D721Med (cell line): Measurements from ENCODE around the gene SULT1C3.

Source experiments
- DNase-seq: peaks from one replicate; pipeline ENCODE4 v3.0.0; 2011; ENCODE audit warnings: low spot score; ENCODE audit not compliant: insufficient read length
- FAIRE-seq: peaks from 2 replicates; lab custom pipeline; 2011; peaks lifted over from hg19 to GRCh38; lab: Jason Lieb, UNC
- TF ChIP-seq, protein P1 (sequence below): IDR thresholded peaks from 2 replicates; pipeline ENCODE4 v1.5.1; 2012; ENCODE audit warnings: mild to moderate bottlenecking, control low read depth; ENCODE audit not compliant: insufficient read depth; ENCODE audit errors: missing control alignments

The SULT1C3 gene

DNA sequence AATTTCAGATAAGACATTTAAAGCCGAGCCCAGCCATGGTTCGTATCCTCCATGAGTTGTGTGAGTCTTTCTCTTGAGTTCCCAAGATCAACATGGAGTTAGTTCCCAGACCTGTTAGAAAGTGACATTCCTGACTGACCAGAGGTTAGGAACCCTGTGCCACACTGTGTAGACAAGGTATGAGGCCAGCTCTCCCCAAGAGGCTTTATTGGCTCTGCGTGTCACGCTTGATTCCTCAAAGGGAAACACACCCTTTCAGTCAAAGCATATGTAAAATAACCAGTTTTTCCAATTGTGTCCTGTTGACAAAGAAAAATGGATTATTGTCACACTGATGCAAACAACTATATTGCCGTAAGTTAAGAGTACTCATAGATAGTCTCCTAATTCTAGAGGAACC, 1.2 kb downstream of the SULT1C3 start:
- DNase-seq, result no peak
- TF ChIP-seq, protein P1, sequence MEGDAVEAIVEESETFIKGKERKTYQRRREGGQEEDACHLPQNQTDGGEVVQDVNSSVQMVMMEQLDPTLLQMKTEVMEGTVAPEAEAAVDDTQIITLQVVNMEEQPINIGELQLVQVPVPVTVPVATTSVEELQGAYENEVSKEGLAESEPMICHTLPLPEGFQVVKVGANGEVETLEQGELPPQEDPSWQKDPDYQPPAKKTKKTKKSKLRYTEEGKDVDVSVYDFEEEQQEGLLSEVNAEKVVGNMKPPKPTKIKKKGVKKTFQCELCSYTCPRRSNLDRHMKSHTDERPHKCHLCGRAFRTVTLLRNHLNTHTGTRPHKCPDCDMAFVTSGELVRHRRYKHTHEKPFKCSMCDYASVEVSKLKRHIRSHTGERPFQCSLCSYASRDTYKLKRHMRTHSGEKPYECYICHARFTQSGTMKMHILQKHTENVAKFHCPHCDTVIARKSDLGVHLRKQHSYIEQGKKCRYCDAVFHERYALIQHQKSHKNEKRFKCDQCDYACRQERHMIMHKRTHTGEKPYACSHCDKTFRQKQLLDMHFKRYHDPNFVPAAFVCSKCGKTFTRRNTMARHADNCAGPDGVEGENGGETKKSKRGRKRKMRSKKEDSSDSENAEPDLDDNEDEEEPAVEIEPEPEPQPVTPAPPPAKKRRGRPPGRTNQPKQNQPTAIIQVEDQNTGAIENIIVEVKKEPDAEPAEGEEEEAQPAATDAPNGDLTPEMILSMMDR, result no peak
- FAIRE-seq, result no peak

- no peak for FAIRE-seq
- DNase-seq, result no peak
- TF ChIP-seq, protein P1, result no peak
Measured at GRCh38 chr2:108243566-108243965, 3.8 kb downstream of the SULT1C3 start.

DNA sequence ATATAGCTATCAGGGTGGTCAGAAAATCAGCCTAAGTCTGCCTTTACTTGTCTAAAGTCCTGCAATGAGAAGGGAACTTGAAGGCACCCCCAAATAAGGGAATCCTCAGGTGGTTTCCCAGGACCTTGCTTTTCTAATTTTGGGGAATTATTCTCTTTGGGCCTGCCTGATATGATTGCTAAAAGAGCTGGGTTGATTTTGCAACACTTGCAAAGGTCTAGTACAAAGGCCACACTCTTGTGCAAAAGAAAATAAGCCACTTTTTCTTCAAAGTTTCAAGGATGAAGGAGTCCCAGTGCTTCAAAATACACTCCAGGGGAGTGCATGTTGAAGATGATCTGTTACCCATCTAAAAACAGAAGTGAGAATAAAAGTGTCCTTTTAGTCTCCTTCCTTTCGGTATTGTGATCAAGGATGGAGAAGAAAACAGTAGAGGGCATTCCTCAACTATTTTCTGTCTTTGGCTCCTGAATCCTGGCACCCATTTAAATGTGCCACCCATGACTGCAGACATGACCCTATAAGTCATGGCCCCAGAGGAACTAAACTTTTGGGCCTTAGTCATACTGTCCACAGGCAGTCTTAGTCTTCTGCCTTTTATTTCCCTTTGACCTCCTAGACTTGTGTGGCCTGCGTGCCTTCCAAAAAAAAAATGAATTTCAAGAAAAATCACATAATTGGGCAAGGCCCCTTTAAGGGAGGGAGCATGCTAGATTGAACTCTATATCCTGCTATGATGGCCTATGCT, 5.1 kb downstream of the SULT1C3 start:
- TF ChIP-seq, protein P1, result no peak
- FAIRE-seq (no peak), DNase-seq (no peak)

- TF ChIP-seq, protein P1, result no peak
- no peak for DNase-seq
- FAIRE-seq, result no peak
Measured at GRCh38 chr2:108253106-108253505, 13.3 kb downstream of the SULT1C3 start.

- DNase-seq, result no peak
- TF ChIP-seq, protein P1, result no peak
- FAIRE-seq, result no peak
Measured at GRCh38 chr2:108257757-108258331, 18.1 kb downstream of the SULT1C3 start.

GRCh38 chr2:108260773-108261172, 21.0 kb downstream of the SULT1C3 start:
- DNase-seq (no peak), FAIRE-seq (no peak)
- TF ChIP-seq, protein P1, result no peak

DNA sequence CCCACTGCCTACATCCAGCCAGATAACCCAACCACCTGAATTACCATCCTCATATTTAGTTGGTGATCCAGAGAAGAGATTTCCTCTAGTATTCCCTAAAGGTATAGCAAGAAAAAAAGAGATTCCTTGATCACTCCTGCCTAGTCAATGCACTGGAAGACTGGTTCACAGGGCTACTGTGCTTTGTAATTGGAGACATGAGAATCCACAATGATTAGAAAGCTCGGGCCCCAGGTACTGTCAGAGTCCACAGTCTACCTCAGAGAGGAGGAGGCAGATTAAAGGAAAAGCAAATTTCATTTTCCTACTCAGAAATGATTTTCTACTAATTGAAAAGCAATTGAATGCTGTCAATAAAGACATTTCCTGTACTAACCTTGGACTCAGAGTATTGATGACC, 22.3 kb downstream of the SULT1C3 start:
- TF ChIP-seq, protein P1, result no peak
- DNase-seq, result no peak
- FAIRE-seq, result no peak
